ENCODE results near the gene POMP.

DNA sequence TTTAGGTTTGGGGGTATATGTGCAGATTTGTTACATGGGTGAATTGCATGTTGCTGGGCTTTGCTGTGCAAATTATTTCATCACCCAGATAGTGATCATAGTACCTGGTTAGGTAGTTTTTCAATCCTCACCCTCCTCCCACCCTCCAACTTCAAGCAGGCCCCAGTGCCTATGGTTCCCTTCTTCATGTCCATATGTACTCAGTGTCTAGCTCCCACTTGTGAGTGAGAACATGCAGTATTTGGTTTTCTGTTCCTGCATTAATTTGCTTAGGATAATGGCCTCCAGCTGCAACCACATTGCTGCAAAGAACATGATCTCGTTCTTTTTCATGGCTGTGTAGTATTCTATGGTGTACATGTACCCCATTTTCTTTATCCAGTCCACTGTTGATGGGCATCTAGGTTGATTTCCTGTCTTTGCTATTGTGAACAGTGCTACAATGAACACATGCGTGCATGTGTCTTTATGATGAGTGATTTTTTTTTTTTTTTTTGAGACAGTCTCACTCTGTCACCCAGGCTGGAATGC lies 42.9 kb upstream of the POMP start:
- TF ChIP-seq, protein P1, sequence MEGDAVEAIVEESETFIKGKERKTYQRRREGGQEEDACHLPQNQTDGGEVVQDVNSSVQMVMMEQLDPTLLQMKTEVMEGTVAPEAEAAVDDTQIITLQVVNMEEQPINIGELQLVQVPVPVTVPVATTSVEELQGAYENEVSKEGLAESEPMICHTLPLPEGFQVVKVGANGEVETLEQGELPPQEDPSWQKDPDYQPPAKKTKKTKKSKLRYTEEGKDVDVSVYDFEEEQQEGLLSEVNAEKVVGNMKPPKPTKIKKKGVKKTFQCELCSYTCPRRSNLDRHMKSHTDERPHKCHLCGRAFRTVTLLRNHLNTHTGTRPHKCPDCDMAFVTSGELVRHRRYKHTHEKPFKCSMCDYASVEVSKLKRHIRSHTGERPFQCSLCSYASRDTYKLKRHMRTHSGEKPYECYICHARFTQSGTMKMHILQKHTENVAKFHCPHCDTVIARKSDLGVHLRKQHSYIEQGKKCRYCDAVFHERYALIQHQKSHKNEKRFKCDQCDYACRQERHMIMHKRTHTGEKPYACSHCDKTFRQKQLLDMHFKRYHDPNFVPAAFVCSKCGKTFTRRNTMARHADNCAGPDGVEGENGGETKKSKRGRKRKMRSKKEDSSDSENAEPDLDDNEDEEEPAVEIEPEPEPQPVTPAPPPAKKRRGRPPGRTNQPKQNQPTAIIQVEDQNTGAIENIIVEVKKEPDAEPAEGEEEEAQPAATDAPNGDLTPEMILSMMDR (IDR thresholded peaks at IDR 0.05; ENCODE audit: low read depth, low read length) = no peak
- no peak for TF ChIP-seq EZH2phosphoT487 (IDR thresholded peaks at IDR 0.05; ENCODE audit: low read depth)

Measured in OCI-LY3 (cell line).